SK-N-SH (cell line): ENCODE data around the gene GRP.

Experiments
- CTCF ChIP-seq: fragments of 200-600 bp; sonication (generic); IDR thresholded peaks from 2 replicates; pipeline ENCODE4 v1.6.1; 2017; ENCODE audit warnings: antibody characterized with exemption, mild to moderate bottlenecking, moderate library complexity
- EP300 ChIP-seq, 2 experiments: IDR thresholded peaks; 2 replicates each; pipeline versions ENCODE4 v1.4.0 to v1.6.1; 2012; ENCODE audit warnings: borderline replicate concordance in 1 of 2, low read depth in 1 of 2, low read length in 1 of 2
- EZH2phosphoT487 ChIP-seq: fragments of 200-600 bp; sonication (generic); IDR thresholded peaks from 2 replicates; pipeline ENCODE4 v1.6.1; 2017; ENCODE audit warnings: low read depth, mixed run types, mild to moderate bottlenecking, antibody characterized with exemption, moderate library complexity, borderline replicate concordance
- YY1 ChIP-seq: IDR thresholded peaks from 2 replicates; pipeline ENCODE4 v1.4.0; 2012; ENCODE audit warnings: low read depth, mild to moderate bottlenecking
- TF ChIP-seq, protein P1 (sequence below): IDR thresholded peaks from 2 replicates; pipeline ENCODE4 v1.6.1; 2012; ENCODE audit warnings: mild to moderate bottlenecking, low read depth, low read length, moderate library complexity

DNA sequence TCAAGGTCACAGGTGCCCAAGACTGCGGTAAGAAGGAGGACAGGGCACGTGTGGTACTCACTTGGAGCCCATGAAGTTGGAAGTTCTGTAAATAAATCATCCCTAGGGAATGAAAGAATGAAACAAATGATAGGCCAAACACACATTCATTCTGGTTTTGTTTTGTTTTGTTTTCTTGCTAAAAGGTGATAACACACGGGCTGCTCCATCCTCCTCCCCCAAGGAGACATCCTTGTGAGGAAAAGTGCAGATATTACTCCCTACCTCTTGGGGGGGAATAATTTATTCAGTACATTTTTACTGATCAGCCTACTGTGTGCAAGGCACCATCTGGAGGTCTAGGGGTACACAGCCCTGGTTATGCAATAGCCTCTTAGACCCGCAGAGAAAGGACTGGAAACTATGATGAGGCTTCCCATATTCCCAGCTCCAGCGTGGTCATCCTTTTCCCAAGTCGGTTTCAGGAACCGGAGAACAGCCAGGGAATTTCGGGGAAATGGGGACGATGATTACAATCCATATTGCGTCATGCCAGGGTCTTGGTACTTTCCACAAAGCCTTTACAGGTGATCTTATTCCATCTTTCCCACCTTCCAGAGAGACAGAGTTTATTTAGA lies 47.0 kb downstream of the GRP start:
- TF ChIP-seq, protein P1, sequence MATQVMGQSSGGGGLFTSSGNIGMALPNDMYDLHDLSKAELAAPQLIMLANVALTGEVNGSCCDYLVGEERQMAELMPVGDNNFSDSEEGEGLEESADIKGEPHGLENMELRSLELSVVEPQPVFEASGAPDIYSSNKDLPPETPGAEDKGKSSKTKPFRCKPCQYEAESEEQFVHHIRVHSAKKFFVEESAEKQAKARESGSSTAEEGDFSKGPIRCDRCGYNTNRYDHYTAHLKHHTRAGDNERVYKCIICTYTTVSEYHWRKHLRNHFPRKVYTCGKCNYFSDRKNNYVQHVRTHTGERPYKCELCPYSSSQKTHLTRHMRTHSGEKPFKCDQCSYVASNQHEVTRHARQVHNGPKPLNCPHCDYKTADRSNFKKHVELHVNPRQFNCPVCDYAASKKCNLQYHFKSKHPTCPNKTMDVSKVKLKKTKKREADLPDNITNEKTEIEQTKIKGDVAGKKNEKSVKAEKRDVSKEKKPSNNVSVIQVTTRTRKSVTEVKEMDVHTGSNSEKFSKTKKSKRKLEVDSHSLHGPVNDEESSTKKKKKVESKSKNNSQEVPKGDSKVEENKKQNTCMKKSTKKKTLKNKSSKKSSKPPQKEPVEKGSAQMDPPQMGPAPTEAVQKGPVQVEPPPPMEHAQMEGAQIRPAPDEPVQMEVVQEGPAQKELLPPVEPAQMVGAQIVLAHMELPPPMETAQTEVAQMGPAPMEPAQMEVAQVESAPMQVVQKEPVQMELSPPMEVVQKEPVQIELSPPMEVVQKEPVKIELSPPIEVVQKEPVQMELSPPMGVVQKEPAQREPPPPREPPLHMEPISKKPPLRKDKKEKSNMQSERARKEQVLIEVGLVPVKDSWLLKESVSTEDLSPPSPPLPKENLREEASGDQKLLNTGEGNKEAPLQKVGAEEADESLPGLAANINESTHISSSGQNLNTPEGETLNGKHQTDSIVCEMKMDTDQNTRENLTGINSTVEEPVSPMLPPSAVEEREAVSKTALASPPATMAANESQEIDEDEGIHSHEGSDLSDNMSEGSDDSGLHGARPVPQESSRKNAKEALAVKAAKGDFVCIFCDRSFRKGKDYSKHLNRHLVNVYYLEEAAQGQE, result no peak
- TF ChIP-seq CTCF (no peak), YY1 (no peak), EP300 (IDR thresholded peaks at IDR 0.05; ENCODE audit: borderline replicate concordance in 1 of 2, low read depth in 1 of 2, low read length in 1 of 2) (no peak), EZH2phosphoT487 (peak; percentile 29; the same call in 1 of the 2 replicates)
